ENCODE data around the gene CA5B.
"Not testable (repeated sequence)": the region's sequence is repeated elsewhere in the genome, so short reads cannot be mapped to it uniquely, and the experiment has no call there.

DNA sequence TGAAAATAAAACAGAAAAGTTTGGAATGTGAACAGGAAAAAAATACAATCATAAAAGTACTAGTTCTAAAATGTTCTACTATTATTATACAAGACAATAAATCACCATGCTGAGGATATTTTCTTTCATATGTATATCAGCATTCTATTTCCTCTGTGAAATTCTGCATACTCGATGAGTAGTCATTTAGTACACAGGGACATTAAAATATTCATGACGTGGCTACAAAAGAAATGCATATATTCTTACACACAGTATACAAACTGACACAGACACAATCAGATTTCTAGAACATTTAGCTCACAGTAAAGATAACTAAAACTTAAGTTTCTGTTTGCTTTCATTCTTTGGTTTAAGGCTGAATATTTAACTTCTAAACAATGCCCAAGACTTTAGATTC is 93.3 kb downstream of the CA5B start:
- TF ChIP-seq, protein P1, sequence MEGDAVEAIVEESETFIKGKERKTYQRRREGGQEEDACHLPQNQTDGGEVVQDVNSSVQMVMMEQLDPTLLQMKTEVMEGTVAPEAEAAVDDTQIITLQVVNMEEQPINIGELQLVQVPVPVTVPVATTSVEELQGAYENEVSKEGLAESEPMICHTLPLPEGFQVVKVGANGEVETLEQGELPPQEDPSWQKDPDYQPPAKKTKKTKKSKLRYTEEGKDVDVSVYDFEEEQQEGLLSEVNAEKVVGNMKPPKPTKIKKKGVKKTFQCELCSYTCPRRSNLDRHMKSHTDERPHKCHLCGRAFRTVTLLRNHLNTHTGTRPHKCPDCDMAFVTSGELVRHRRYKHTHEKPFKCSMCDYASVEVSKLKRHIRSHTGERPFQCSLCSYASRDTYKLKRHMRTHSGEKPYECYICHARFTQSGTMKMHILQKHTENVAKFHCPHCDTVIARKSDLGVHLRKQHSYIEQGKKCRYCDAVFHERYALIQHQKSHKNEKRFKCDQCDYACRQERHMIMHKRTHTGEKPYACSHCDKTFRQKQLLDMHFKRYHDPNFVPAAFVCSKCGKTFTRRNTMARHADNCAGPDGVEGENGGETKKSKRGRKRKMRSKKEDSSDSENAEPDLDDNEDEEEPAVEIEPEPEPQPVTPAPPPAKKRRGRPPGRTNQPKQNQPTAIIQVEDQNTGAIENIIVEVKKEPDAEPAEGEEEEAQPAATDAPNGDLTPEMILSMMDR (IDR thresholded peaks at IDR 0.05): not testable (repeated sequence)
- not testable (repeated sequence) for TF ChIP-seq POLR2A (IDR thresholded peaks at IDR 0.05)
